GM10266 (cell line): Measurements from ENCODE around the gene ARMH3.

Source experiments
- DNase-seq: peaks from one replicate; pipeline ENCODE4 v3.0.0; 2012; ENCODE audit errors: extremely low spot score
- CTCF ChIP-seq: IDR thresholded peaks from 2 replicates; pipeline ENCODE4 v1.5.1; 2012; ENCODE audit warnings: mild to moderate bottlenecking, low read depth; ENCODE audit not compliant: control insufficient read depth, insufficient read depth; ENCODE audit errors: missing control alignments

The ARMH3 gene, protein sequence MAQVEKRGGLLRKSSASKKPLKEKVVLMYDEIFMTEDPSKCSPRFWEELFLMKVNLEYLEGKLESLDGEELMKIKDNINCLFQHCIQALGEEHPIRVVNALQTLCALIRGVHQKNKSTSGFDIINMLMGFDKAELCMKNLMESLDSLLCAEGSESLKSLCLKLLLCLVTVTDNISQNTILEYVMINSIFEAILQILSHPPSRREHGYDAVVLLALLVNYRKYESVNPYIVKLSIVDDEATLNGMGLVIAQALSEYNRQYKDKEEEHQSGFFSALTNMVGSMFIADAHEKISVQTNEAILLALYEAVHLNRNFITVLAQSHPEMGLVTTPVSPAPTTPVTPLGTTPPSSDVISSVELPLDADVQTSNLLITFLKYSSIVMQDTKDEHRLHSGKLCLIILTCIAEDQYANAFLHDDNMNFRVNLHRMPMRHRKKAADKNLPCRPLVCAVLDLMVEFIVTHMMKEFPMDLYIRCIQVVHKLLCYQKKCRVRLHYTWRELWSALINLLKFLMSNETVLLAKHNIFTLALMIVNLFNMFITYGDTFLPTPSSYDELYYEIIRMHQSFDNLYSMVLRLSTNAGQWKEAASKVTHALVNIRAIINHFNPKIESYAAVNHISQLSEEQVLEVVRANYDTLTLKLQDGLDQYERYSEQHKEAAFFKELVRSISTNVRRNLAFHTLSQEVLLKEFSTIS

GRCh38 chr10:102055647-102056419, at the start of gene ARMH3:
TSS of gene ARMH3 (minus strand) at chr10:102056173. CDS start at chr10:102040114, 16,059 bp downstream.
- peak; percentile 97 for DNase-seq
- TF ChIP-seq CTCF: no peak

GRCh38 chr10:102102421-102102820, 46.4 kb upstream of the ARMH3 start:
- TF ChIP-seq CTCF: no peak
- DNase-seq: no peak

- no peak for TF ChIP-seq CTCF
- DNase-seq: no peak
These were observed 45.2 kb upstream of the ARMH3 start for GRCh38 chr10:102101152-102101551.

DNA sequence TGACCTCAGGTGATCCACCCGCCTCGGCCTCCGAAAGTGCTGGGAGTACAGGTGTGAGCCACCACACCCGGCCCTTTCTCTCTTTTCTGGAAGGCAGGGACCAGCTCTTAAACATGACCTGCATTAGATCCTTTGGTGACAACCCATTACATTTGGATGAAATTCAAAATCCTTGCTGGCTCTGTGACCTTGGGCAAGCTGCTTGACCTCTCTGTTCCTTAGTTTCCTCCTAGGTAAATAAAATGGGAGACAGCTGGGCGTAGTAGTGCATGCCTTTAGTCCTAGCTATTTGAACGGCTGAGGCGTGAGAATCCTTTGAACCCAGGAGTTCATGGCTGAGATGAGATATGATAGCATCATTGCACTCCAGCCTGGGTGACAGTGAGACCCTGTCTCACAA, 40.5 kb upstream of the ARMH3 start:
- DNase-seq: no peak
- TF ChIP-seq CTCF: no peak

GRCh38 chr10:102090772-102091171, 34.8 kb upstream of the ARMH3 start:
- no peak for TF ChIP-seq CTCF
- no peak for DNase-seq

GRCh38 chr10:102086196-102086595, 30.2 kb upstream of the ARMH3 start:
- DNase-seq: no peak
- no peak for TF ChIP-seq CTCF
